GM23248 (cell line): ENCODE data around the gene PINK1. TPM values are rescaled to one million over a fixed set of nuclear protein-coding genes. Genes with fewer than 3 reads are reported as not detected.

ENCODE experiments used
- DNase-seq: peaks from one replicate; pipeline ENCODE4 v3.0.0-alpha.2; 2015
- H2AFZ ChIP-seq: fragments of 200-600 bp; sonication (generic); 2 replicates; pipeline ENCODE4 v1.6.1; 2016; ENCODE audit warnings: antibody characterized with exemption
- H3F3A ChIP-seq: fragments of 200-600 bp; sonication (generic); 2 replicates; pipeline ENCODE4 v1.6.1; 2016; ENCODE audit warnings: mild to moderate bottlenecking, antibody characterized with exemption, mixed run types; ENCODE audit not compliant: insufficient read depth
- H3K27ac ChIP-seq: fragments of 200-600 bp; sonication (generic); 2 replicates; pipeline ENCODE4 v1.5.1; 2016; ENCODE audit warnings: mild to moderate bottlenecking
- H3K27me3 ChIP-seq: fragments of 200-600 bp; sonication (generic); replicated peaks from 2 replicates; pipeline ENCODE4 v1.6.1; 2016; ENCODE audit warnings: mild to moderate bottlenecking; ENCODE audit not compliant: insufficient read depth
- H3K36me3 ChIP-seq: fragments of 200-600 bp; sonication (generic); 2 replicates; pipeline ENCODE4 v1.6.1; 2016; ENCODE audit warnings: low read depth, mild to moderate bottlenecking
- H3K4me1 ChIP-seq: fragments of 200-600 bp; sonication (generic); 2 replicates; pipeline ENCODE4 v1.6.1; 2016; ENCODE audit warnings: mild to moderate bottlenecking; ENCODE audit not compliant: insufficient read depth
- H3K4me2 ChIP-seq: fragments of 200-600 bp; sonication (generic); one replicate; pipeline ENCODE4 v1.6.1; 2016; ENCODE audit warnings: mild to moderate bottlenecking; ENCODE audit not compliant: unreplicated experiment
- H3K4me3 ChIP-seq: fragments of 200-600 bp; sonication (generic); 2 replicates; pipeline ENCODE4 v1.5.1; 2016; ENCODE audit warnings: mild to moderate bottlenecking
- H3K79me2 ChIP-seq: fragments of 200-600 bp; sonication (generic); 2 replicates; pipeline ENCODE4 v1.6.1; 2016; ENCODE audit warnings: mild to moderate bottlenecking; ENCODE audit not compliant: insufficient read depth
- H3K9ac ChIP-seq: fragments of 200-600 bp; sonication (generic); 2 replicates; pipeline ENCODE4 v1.6.1; 2016; ENCODE audit warnings: mild to moderate bottlenecking
- H3K9me2 ChIP-seq: fragments of 200-600 bp; sonication (generic); 2 replicates; pipeline ENCODE4 v1.6.1; 2016; ENCODE audit warnings: mixed run types, mild to moderate bottlenecking, moderate library complexity; ENCODE audit not compliant: insufficient read depth
- H3K9me3 ChIP-seq: fragments of 200-600 bp; sonication (generic); one replicate; pipeline ENCODE4 v1.6.1; 2017; ENCODE audit warnings: low read depth
- H4K20me1 ChIP-seq: fragments of 200-600 bp; sonication (generic); 2 replicates; pipeline ENCODE4 v1.6.0; 2016; ENCODE audit not compliant: insufficient read depth
- EZH2 ChIP-seq: fragments of 200-600 bp; sonication (generic); IDR thresholded peaks from 2 replicates; pipeline ENCODE4 v1.6.1; 2018; ENCODE audit warnings: antibody characterized with exemption, mild to moderate bottlenecking; ENCODE audit not compliant: insufficient read depth, poor library complexity, severe bottlenecking
- EZH2phosphoT487 ChIP-seq: fragments of 200-600 bp; sonication (generic); IDR thresholded peaks from 2 replicates; pipeline ENCODE4 v1.6.1; 2018; ENCODE audit warnings: antibody characterized with exemption, moderate library complexity, mild to moderate bottlenecking, low read depth; ENCODE audit not compliant: insufficient read depth
- WGBS, 2 experiments: methylation state at CpG; one replicate each; pipeline ENCODE4 v1.1.6; 2015 to 2017; ENCODE audit warnings: low lambda C conversion rate in 2 of 2, low coverage in 1 of 2; ENCODE audit errors: missing lambda C conversion rate in 2 of 2; 5-methylcytosine and 5-hydroxymethylcytosine counted together
- in situ Hi-C: fragments of 300-500 bp; cut with MboI; formaldehyde crosslinking; loops from 2 replicates; pipeline ENCODE4 v1.15.0; 2020
- polyA plus RNA-seq: library from polyadenylated mRNA; unstranded; fragments of >200 nt; fragmentation: Nextera tagmentation; extraction: Ambion mirVana; gene quantifications from 2 replicates; pipeline ENCODE4 v1.2.1, GENCODE V29; 2016
- total RNA-seq: library from RNA; depleted of rRNA; stranded (reverse); fragments of >200 nt; shearing (Covaris generic); gene quantifications from 2 replicates; pipeline ENCODE4 v1.2.3, GENCODE V29; 2014

Gene PINK1
- total and polyA plus RNA-seq, 2 experiments from 2014 or later = 102 to 151 TPM

- DNase-seq = no peak
- Histone ChIP-seq H3K4me3 (no peak overlapping the region), H4K20me1 (no peaks in the 10 kb centered on the region), H3K27me3 (no peaks in the 10 kb centered on the region), H3K27ac (no peak overlapping the region), H3K79me2 (peaks cover 56% of the 10 kb centered on the region), H3F3A (no peaks in the 10 kb centered on the region), H3K4me1 (peaks cover 10% of the 10 kb centered on the region), H3K9me3 (no peaks in the 10 kb centered on the region), H3K9ac (no peak overlapping the region), H3K9me2 (no peaks in the 10 kb centered on the region), H3K4me2 (no peak overlapping the region), H2AFZ (no peak overlapping the region), H3K36me3 (no peaks in the 10 kb centered on the region; the same call in 1 of the 2 replicates)
- 91 to 92% methylated on average over 15 to 16 of the region's 16 CpGs for WGBS, 2 experiments
- in situ Hi-C loops = no loop called here
- TF ChIP-seq EZH2phosphoT487 = no peak
- no peak for TF ChIP-seq EZH2
These were observed 25.1 kb downstream of the PINK1 start for GRCh38 chr1:20658166-20658915.

GRCh38 chr1:20660363-20660762, 27.1 kb downstream of the PINK1 start:
- no peak overlapping the region for H3K27ac ChIP-seq
- H3K9ac ChIP-seq = peak overlapping the region; percentile 86
- in situ Hi-C loops = no loop called here

DNA sequence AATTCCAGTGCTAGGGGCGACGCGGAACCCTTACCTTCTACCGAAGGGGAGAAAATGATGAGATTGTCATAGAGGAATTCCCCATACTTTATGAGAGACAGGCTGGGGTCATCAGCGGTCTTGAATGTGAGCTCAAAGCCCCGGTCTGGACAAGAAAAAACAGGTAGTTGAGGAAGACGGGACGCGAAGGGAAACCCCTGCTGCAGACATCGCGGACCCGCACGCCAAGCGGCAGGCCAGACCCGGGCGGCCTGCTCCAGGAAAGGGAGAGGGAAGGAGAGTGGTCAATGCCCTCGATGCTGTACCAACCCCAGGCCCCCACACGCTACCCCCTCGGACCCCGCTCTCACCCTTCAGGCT, 27.6 kb downstream of the PINK1 start:
- Histone ChIP-seq H3K9me2 (no peaks in the 10 kb centered on the region), H3K79me2 (peaks cover 55% of the 10 kb centered on the region), H3K4me1 (peaks cover 10% of the 10 kb centered on the region), H4K20me1 (no peaks in the 10 kb centered on the region), H3K27ac (0 out of 2 replicates have a peak overlapping the region, but pooled peaks have one; percentile 6), H3K9ac (peak overlapping the region; percentile 86), H3K4me2 (peak overlapping the region; percentile 81), H3K9me3 (no peaks in the 10 kb centered on the region), H3K36me3 (no peaks in the 10 kb centered on the region), H3K27me3 (no peaks in the 10 kb centered on the region), H3F3A (no peaks in the 10 kb centered on the region), H2AFZ (peak overlapping the region; percentile 85), H3K4me3 (peak overlapping the region; percentile 79)
- TF ChIP-seq EZH2phosphoT487 (no peak), EZH2 (no peak)
- WGBS, 2 experiments = 2 to 3% methylated on average over 20 of the region's 20 CpGs
- peak; percentile 57 for DNase-seq
- in situ Hi-C loops = no loop called here

More at GRCh38 chr1:20660363-20660762, 27.1 kb downstream of the PINK1 start:
- Histone ChIP-seq H4K20me1 (no peaks in the 10 kb centered on the region), H3K36me3 (no peaks in the 10 kb centered on the region), H3K4me1 (peaks cover 10% of the 10 kb centered on the region), H3K4me2 (peak overlapping the region; percentile 81), H3K9me3 (no peaks in the 10 kb centered on the region), H3K9me2 (no peaks in the 10 kb centered on the region), H3K4me3 (peak overlapping the region; percentile 79), H2AFZ (peak overlapping the region; percentile 85), H3K27me3 (no peaks in the 10 kb centered on the region), H3K79me2 (peaks cover 56% of the 10 kb centered on the region), H3F3A (no peaks in the 10 kb centered on the region)
- WGBS, 2 experiments = 18 to 20% methylated on average over 3 of the region's 3 CpGs
- no peak for TF ChIP-seq EZH2phosphoT487
- TF ChIP-seq EZH2 = no peak
- DNase-seq = peak; percentile 28

DNA sequence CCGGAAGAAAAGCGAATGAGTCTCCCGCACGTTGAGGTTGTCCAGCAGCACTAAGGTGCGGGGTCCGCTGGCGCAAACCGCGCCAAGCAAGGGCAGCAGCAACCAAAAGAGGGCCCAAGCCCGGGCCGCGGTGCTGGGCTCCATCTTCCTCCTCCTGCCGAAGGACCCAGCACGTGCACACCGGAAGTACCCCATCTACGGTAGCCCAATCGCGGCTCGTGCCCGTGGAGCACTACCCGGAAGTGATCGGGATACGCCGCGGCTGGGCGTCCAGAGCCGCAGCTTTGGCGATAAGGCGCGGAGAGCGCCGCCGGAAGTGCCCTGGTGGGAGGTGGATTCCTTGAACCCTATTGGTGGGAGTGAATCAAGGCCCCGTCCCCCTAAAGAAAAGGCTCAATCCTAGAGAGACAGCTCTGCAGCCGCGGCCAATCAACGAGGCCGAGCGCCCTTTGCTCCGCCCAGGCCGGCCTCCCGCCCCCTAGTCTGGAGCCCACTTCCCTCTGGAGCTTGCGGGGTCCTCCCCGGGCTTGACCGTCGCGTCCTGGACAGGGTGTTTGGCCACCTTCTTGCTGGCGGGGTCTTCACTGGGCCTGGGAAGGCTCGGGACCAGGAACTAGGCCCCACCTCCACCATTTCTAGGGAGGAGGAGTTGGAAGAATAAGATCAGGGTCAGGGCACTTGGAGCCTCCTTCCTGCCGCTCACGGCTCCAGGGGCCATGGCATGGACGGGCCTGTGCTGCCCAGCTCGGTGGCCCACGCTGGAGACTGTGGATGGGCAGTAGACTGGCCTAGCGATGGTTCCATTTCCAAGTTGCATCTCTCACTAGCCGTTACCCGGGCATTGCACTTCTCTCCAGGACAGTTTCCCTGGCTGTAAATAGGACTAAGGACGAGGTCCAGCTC, 28.2 kb downstream of the PINK1 start, which contains the start of gene DDOST:
DDOST (minus strand) TSS at position 163 of the 903 bp plus-strand sequence; CDS start at position 144, 19 bp downstream.
- no peaks in the 10 kb centered on the region for H3K9me3 ChIP-seq
- WGBS, 2 experiments = 2 to 3% methylated on average over 35 to 57 of the region's 58 CpGs
- H3K9me2 ChIP-seq = no peaks in the 10 kb centered on the region
- H3K4me2 ChIP-seq = peak within 1 kb of the TSS; percentile 81
- no peak for TF ChIP-seq EZH2
- no peak for TF ChIP-seq EZH2phosphoT487
- peaks cover 48% of the 10 kb centered on the region for H3K79me2 ChIP-seq
- no peaks in the 10 kb centered on the region for H3K27me3 ChIP-seq
- H3K36me3 ChIP-seq = no peaks in the 10 kb centered on the region
- no peaks in the 10 kb centered on the region for H4K20me1 ChIP-seq
- peaks cover 10% of the 10 kb centered on the region for H3K4me1 ChIP-seq
- DNase-seq = peak; percentile 99
- in situ Hi-C loops = no loop called here
- 0 out of 2 replicates have a peak within 1 kb of the TSS, but pooled peaks have one; percentile 12 for H3K27ac ChIP-seq
- no peaks in the 10 kb centered on the region for H3F3A ChIP-seq
- H2AFZ ChIP-seq = peak within 1 kb of the TSS; percentile 85
- H3K4me3 ChIP-seq = peak within 1 kb of the TSS; percentile 79
- peak within 1 kb of the TSS; percentile 86 for H3K9ac ChIP-seq
